NCI-H146 treated with DMSO at 0.1 percent for 48 hours (cell line): ENCODE data around the gene TAB2.

Experiments used
- DNase-seq: peaks from one replicate; lab custom pipeline; 2025; ENCODE audit not compliant: unreplicated experiment; lab: John Stamatoyannopoulos, UW

Gene TAB2

GRCh38 chr6:149317644-149318571 lies at the start of gene TAB2:
Gene TAB2 (plus strand): TSS chr6:149317712. CDS start chr6:149369998, 52,286 bp downstream.
- DNase-seq, result no peak

- DNase-seq, result no peak
Observed at GRCh38 chr6:149268146-149268545, 49.4 kb upstream of the TAB2 start.

GRCh38 chr6:149268768-149269167 lies 48.7 kb upstream of the TAB2 start:
- no peak for DNase-seq

GRCh38 chr6:149270616-149271015 lies 46.9 kb upstream of the TAB2 start:
- DNase-seq, result no peak

GRCh38 chr6:149271348-149272340 lies 45.9 kb upstream of the TAB2 start:
- no peak for DNase-seq

GRCh38 chr6:149273318-149273717 lies 44.2 kb upstream of the TAB2 start:
- DNase-seq, result no peak

- DNase-seq, result no peak
Observed at GRCh38 chr6:149275621-149276020, 41.9 kb upstream of the TAB2 start.

- no peak for DNase-seq
Observed at GRCh38 chr6:149277621-149278020, 39.9 kb upstream of the TAB2 start.

- no peak for DNase-seq
Observed at GRCh38 chr6:149278997-149279396, 38.5 kb upstream of the TAB2 start.

- DNase-seq, result no peak
Observed at GRCh38 chr6:149284904-149285303, 32.6 kb upstream of the TAB2 start.

- no peak for DNase-seq
Observed at GRCh38 chr6:149285626-149286025, 31.9 kb upstream of the TAB2 start.

- no peak for DNase-seq
Observed at GRCh38 chr6:149286905-149287304, 30.6 kb upstream of the TAB2 start.

- no peak for DNase-seq
Observed at GRCh38 chr6:149289192-149289781, 28.2 kb upstream of the TAB2 start.

- no peak for DNase-seq
Observed at GRCh38 chr6:149289966-149290365, 27.5 kb upstream of the TAB2 start.

GRCh38 chr6:149293244-149293643 lies 24.3 kb upstream of the TAB2 start:
- DNase-seq, result no peak

- DNase-seq, result no peak
Observed at GRCh38 chr6:149300563-149300962, 16.9 kb upstream of the TAB2 start.

GRCh38 chr6:149302723-149303122 lies 14.8 kb upstream of the TAB2 start:
- no peak for DNase-seq

GRCh38 chr6:149303468-149303867 lies 14.0 kb upstream of the TAB2 start:
- DNase-seq, result no peak

GRCh38 chr6:149305372-149305771 lies 12.1 kb upstream of the TAB2 start:
- DNase-seq, result no peak

GRCh38 chr6:149306967-149307366 lies 10.5 kb upstream of the TAB2 start:
- no peak for DNase-seq

GRCh38 chr6:149311293-149311692 lies 6.2 kb upstream of the TAB2 start:
- DNase-seq, result no peak
